NCI-H1092 (cell line): ENCODE data around the gene NDUFA5.
"Not testable (repeated sequence)": the region's sequence is repeated elsewhere in the genome, so short reads cannot be mapped to it uniquely, and the experiment has no call there.

ENCODE experiments used
- DNase-seq: peaks from one replicate; lab custom pipeline; 2025; lab: John Stamatoyannopoulos, UW

Gene NDUFA5

GRCh38 chr7:123557016-123557397 lies 611 bp downstream of the NDUFA5 start:
- no peak for DNase-seq

- DNase-seq, result no peak
These were observed 2.1 kb downstream of the NDUFA5 start for GRCh38 chr7:123555484-123555883.

GRCh38 chr7:123553159-123553558 lies 4.5 kb downstream of the NDUFA5 start:
- DNase-seq, result no peak

- DNase-seq, result no peak
These were observed 5.0 kb downstream of the NDUFA5 start for GRCh38 chr7:123552641-123553040.

- DNase-seq, result not testable (repeated sequence)
These were observed 5.5 kb downstream of the NDUFA5 start for GRCh38 chr7:123552134-123552533.

GRCh38 chr7:123548406-123548805 lies 9.2 kb downstream of the NDUFA5 start:
- no peak for DNase-seq

- no peak for DNase-seq
These were observed 17.7 kb downstream of the NDUFA5 start for GRCh38 chr7:123539871-123540270.

- DNase-seq, result no peak
These were observed 18.7 kb downstream of the NDUFA5 start for GRCh38 chr7:123538897-123539296.

GRCh38 chr7:123538189-123538714 lies 19.4 kb downstream of the NDUFA5 start:
- no peak for DNase-seq

GRCh38 chr7:123537026-123537642 lies 20.5 kb downstream of the NDUFA5 start:
- no peak for DNase-seq

GRCh38 chr7:123535517-123535916 lies 22.1 kb downstream of the NDUFA5 start:
- no peak for DNase-seq

GRCh38 chr7:123534383-123535260 lies 23.0 kb downstream of the NDUFA5 start, which contains the start of gene IQUB:
Gene IQUB (minus strand): TSS chr7:123534595. CDS start chr7:123512340, 22,255 bp downstream.
- peak; percentile 98 for DNase-seq

- no peak for DNase-seq
These were observed 23.7 kb downstream of the NDUFA5 start for GRCh38 chr7:123533929-123534382.

- DNase-seq, result no peak
These were observed 24.1 kb downstream of the NDUFA5 start for GRCh38 chr7:123533553-123533917.

GRCh38 chr7:123532788-123533552 lies 24.6 kb downstream of the NDUFA5 start:
- not testable (repeated sequence) for DNase-seq

- DNase-seq, result not testable (repeated sequence)
These were observed 25.3 kb downstream of the NDUFA5 start for GRCh38 chr7:123532343-123532742.

- not testable (repeated sequence) for DNase-seq
These were observed 27.5 kb downstream of the NDUFA5 start for GRCh38 chr7:123530035-123530591.

- DNase-seq, result no peak
These were observed 29.4 kb downstream of the NDUFA5 start for GRCh38 chr7:123528265-123528664.

GRCh38 chr7:123527712-123528225 lies 29.8 kb downstream of the NDUFA5 start:
- not testable (repeated sequence) for DNase-seq

GRCh38 chr7:123526533-123526932 lies 31.1 kb downstream of the NDUFA5 start:
- DNase-seq, result not testable (repeated sequence)

- DNase-seq, result no peak
These were observed 35.6 kb downstream of the NDUFA5 start for GRCh38 chr7:123522066-123522465.

GRCh38 chr7:123505221-123505620 lies 52.4 kb downstream of the NDUFA5 start:
- no peak for DNase-seq
